PC-3 (cell line): ENCODE data around the gene DNAH7. TPM values are rescaled to one million over a fixed set of nuclear protein-coding genes. Genes with fewer than 3 reads are reported as not detected.

Source experiments
- ATAC-seq: fragments of 200-7000 bp; cut with Tn5 transposase; 2 replicates; pipeline ENCODE4 v1.9.1; 2020; ENCODE audit warnings: mild to moderate bottlenecking, moderate library complexity
- BruUV-seq: library from RNA; stranded (reverse); fragments of 400-500 nt; replicated peaks from 2 replicates; lab custom pipeline; 2021; lab: Mats Ljungman, UMichigan
- CTCF ChIA-PET: fragments of 300-600 bp; sonication (Branson Sonifier 250); formaldehyde crosslinking; loops from one replicate; lab custom pipeline; 2022; ENCODE audit warnings: antibody characterized with exemption; lab: Charles Lee
- POLR2A ChIA-PET: fragments of 300-600 bp; sonication (Branson Sonifier 250); formaldehyde crosslinking; loops from one replicate; lab custom pipeline; 2022; ENCODE audit warnings: antibody characterized with exemption; ENCODE audit not compliant: unreplicated experiment; lab: Charles Lee
- DNase-seq: peaks from one replicate; pipeline ENCODE4 v3.0.0-alpha.2; 2015
- H2AFZ ChIP-seq: fragments of 300-600 bp; sonication (generic); 2 replicates; pipeline ENCODE4 v1.6.0; 2016; ENCODE audit warnings: antibody characterized with exemption, low read length
- H3F3A ChIP-seq: fragments of 300-600 bp; sonication (generic); one replicate; pipeline ENCODE4 v1.6.0; 2017; ENCODE audit warnings: antibody characterized with exemption, low read length, control low read depth, mild to moderate bottlenecking; ENCODE audit not compliant: unreplicated experiment
- H3K27ac ChIP-seq: fragments of 300-600 bp; sonication (generic); 2 replicates; pipeline ENCODE4 v1.5.1; 2016; ENCODE audit warnings: mild to moderate bottlenecking, low read length
- H3K27me3 ChIP-seq: fragments of 300-600 bp; sonication (generic); 2 replicates; pipeline ENCODE4 v1.6.1; 2016; ENCODE audit warnings: low read length, mixed read lengths
- H3K36me3 ChIP-seq: fragments of 300-600 bp; sonication (generic); 2 replicates; pipeline ENCODE4 v1.6.1; 2016; ENCODE audit warnings: low read depth, mixed run types, low read length, mixed read lengths
- H3K4me1 ChIP-seq: fragments of 300-600 bp; sonication (generic); 2 replicates; pipeline ENCODE4 v1.5.1; 2016; ENCODE audit warnings: low read length; ENCODE audit not compliant: insufficient read depth
- H3K4me2 ChIP-seq: fragments of 300-600 bp; sonication (generic); 2 replicates; pipeline ENCODE4 v1.6.0; 2016; ENCODE audit warnings: low read length
- H3K4me3 ChIP-seq: fragments of 300-600 bp; sonication (generic); 2 replicates; pipeline ENCODE4 v1.5.1; 2016; ENCODE audit warnings: mild to moderate bottlenecking, low read length, mixed read lengths
- H3K79me2 ChIP-seq: fragments of 300-600 bp; sonication (generic); 2 replicates; pipeline ENCODE4 v1.6.1; 2017; ENCODE audit warnings: low read length, mixed read lengths
- H3K9ac ChIP-seq: fragments of 300-600 bp; sonication (generic); 2 replicates; pipeline ENCODE4 v1.6.0; 2016; ENCODE audit warnings: mild to moderate bottlenecking, low read length
- H3K9me2 ChIP-seq: fragments of 300-600 bp; sonication (generic); replicated peaks from 2 replicates; pipeline ENCODE4 v1.6.1; 2016; ENCODE audit warnings: mixed run types, low read length, mixed read lengths
- H3K9me3 ChIP-seq: fragments of 300-600 bp; sonication (generic); 2 replicates; pipeline ENCODE4 v1.6.1; 2016; ENCODE audit warnings: low read length, mixed read lengths
- H4K20me1 ChIP-seq: fragments of 300-600 bp; sonication (generic); 2 replicates; pipeline ENCODE4 v1.6.1; 2016; ENCODE audit warnings: low read length, mixed read lengths
- CTCF ChIP-seq: fragments of 300-600 bp; sonication (generic); conservative IDR thresholded peaks from 2 replicates; pipeline ENCODE4 v1.5.1; 2017; ENCODE audit warnings: antibody characterized with exemption, low read depth, mild to moderate bottlenecking, low read length
- EZH2 ChIP-seq: fragments of 300-600 bp; sonication (generic); IDR thresholded peaks from one replicate; pipeline ENCODE4 v1.6.1; 2017; ENCODE audit warnings: antibody characterized with exemption, mild to moderate bottlenecking, low read length; ENCODE audit not compliant: unreplicated experiment
- EZH2phosphoT487 ChIP-seq: fragments of 300-600 bp; sonication (generic); IDR thresholded peaks from 2 replicates; pipeline ENCODE4 v1.6.1; 2018; ENCODE audit warnings: mild to moderate bottlenecking, antibody characterized with exemption, low read length, borderline replicate concordance
- intact Hi-C: fragments of 100-400 bp; cut with micrococcal nuclease; formaldehyde crosslinking; loops from 2 replicates; pipeline ENCODE4 v1.9.0; 2023
- total RNA-seq: library from RNA; depleted of rRNA; stranded (reverse); fragments of >200 nt; gene quantifications from 2 replicates; pipeline ENCODE4 v1.2.3, GENCODE V29; 2014

The DNAH7 gene
- total RNA-seq, 1 experiment from 2014 or later, result 1.9 TPM

GRCh38 chr2:196079052-196079451, 10.4 kb upstream of the DNAH7 start:
- CTCF ChIA-PET, result interaction anchor here (0.6 to 1.7 kb wide), 5 partner anchors 139 to 375 kb away, joined by 3 to 11 read pairs (median 7); no protein-coding TSS in a partner anchor

GRCh38 chr2:196077821-196078220, 9.2 kb upstream of the DNAH7 start:
- BruUV-seq, result no TSS peak

More at GRCh38 chr2:196079052-196079451, 10.4 kb upstream of the DNAH7 start:
- Histone ChIP-seq H3K36me3 (no peaks in the 10 kb centered on the region; the same call in 1 of the 2 replicates), H3K4me2 (peak overlapping the region; percentile 29), H3K27me3 (no peaks in the 10 kb centered on the region), H3K9me3 (no peaks in the 10 kb centered on the region), H3K9me2 (no peaks in the 10 kb centered on the region), H3K79me2 (no peaks in the 10 kb centered on the region), H4K20me1 (no peaks in the 10 kb centered on the region), H3K4me3 (no peak overlapping the region), H3K27ac (peak overlapping the region; percentile 10; the same call in 1 of the 2 replicates), H3F3A (no peaks in the 10 kb centered on the region), H3K4me1 (peaks cover 22% of the 10 kb centered on the region), H2AFZ (no peak overlapping the region), H3K9ac (no peak overlapping the region)
- DNase-seq (peak; percentile 79), ATAC-seq (peak; percentile 82)
- TF ChIP-seq EZH2 (no peak), EZH2phosphoT487 (no peak), CTCF (no peak)
- POLR2A ChIA-PET, result no interaction called here
- intact Hi-C loops, result loop anchor here (1.0 to 5.0 kb wide), 6 partner anchors 63 to 198 kb away; no protein-coding TSS in a partner anchor
- no TSS peak for BruUV-seq

GRCh38 chr2:196076778-196077568, 8.3 kb upstream of the DNAH7 start:
- no peak for ATAC-seq
- no peak overlapping the region for H2AFZ ChIP-seq
- H3K36me3 ChIP-seq, result no peaks in the 10 kb centered on the region
- H3K9me3 ChIP-seq, result no peaks in the 10 kb centered on the region
- no peaks in the 10 kb centered on the region for H3K9me2 ChIP-seq
- no peak overlapping the region for H3K27ac ChIP-seq
- no peaks in the 10 kb centered on the region for H3K79me2 ChIP-seq
- TF ChIP-seq EZH2 (no peak), CTCF (no peak), EZH2phosphoT487 (no peak)
- no peak for DNase-seq
- no peak overlapping the region for H3K4me2 ChIP-seq
- no peaks in the 10 kb centered on the region for H4K20me1 ChIP-seq
- intact Hi-C loops, result loop anchor here (5.0 kb wide), 1 partner anchor 65 kb away; no protein-coding TSS in a partner anchor
- ChIA-PET POLR2A (interaction anchor here (0.7 to 1.3 kb wide), 2 partner anchors 87 to 90 kb away, joined by 4 to 7 read pairs; no protein-coding TSS in a partner anchor), CTCF (interaction anchor here (1.0 kb wide), 1 partner anchor 260 kb away, joined by 5 read pairs; no protein-coding TSS in a partner anchor)
- no TSS peak for BruUV-seq
- no peak overlapping the region for H3K4me3 ChIP-seq
- H3K9ac ChIP-seq, result no peak overlapping the region
- no peaks in the 10 kb centered on the region for H3F3A ChIP-seq
- peaks cover 22% of the 10 kb centered on the region for H3K4me1 ChIP-seq
- no peaks in the 10 kb centered on the region for H3K27me3 ChIP-seq

More at GRCh38 chr2:196077821-196078220, 9.2 kb upstream of the DNAH7 start:
- intact Hi-C loops, result loop anchor here (1.0 to 5.0 kb wide), 7 partner anchors 64 to 375 kb away; no protein-coding TSS in a partner anchor
- no peaks in the 10 kb centered on the region for H3K9me2 ChIP-seq
- TF ChIP-seq EZH2, result no peak
- H4K20me1 ChIP-seq, result no peaks in the 10 kb centered on the region
- no peak overlapping the region for H3K27ac ChIP-seq
- ATAC-seq (no peak), DNase-seq (no peak)
- H3K27me3 ChIP-seq, result no peaks in the 10 kb centered on the region
- H3K36me3 ChIP-seq, result no peaks in the 10 kb centered on the region
- H3K4me1 ChIP-seq, result peaks cover 22% of the 10 kb centered on the region
- no peak overlapping the region for H3K4me2 ChIP-seq
- CTCF ChIA-PET, result interaction anchor here (0.7 to 1.7 kb wide), 6 partner anchors 66 to 376 kb away, joined by 3 to 11 read pairs (median 6); no protein-coding TSS in a partner anchor
- no peak overlapping the region for H3K4me3 ChIP-seq
- H3F3A ChIP-seq, result no peaks in the 10 kb centered on the region
- no peak overlapping the region for H3K9ac ChIP-seq
- H3K9me3 ChIP-seq, result no peaks in the 10 kb centered on the region
- H3K79me2 ChIP-seq, result no peaks in the 10 kb centered on the region
- no peak overlapping the region for H2AFZ ChIP-seq
- POLR2A ChIA-PET, result interaction anchor here (0.7 to 1.3 kb wide), 2 partner anchors 86 to 89 kb away, joined by 4 to 7 read pairs; no protein-coding TSS in a partner anchor
